HAP-1 (cell line): ENCODE results near the gene TMEM106C.

ENCODE experiments used
- DNase-seq, 2 experiments: peaks; one replicate each; pipeline ENCODE4 v3.0.0-alpha.2; 2016 to 2020; ENCODE audit warnings: low spot score in 2 of 2
- H3K27me3 ChIP-seq: fragments of 250-450 bp; sonication (Bioruptor Pico); 2 replicates; pipeline ENCODE4 v1.5.1; 2020; ENCODE audit warnings: low read depth, mild to moderate bottlenecking, moderate library complexity
- H3K36me3 ChIP-seq: fragments of 250-450 bp; sonication (Bioruptor Pico); replicated peaks from 2 replicates; pipeline ENCODE4 v1.5.1; 2020; ENCODE audit warnings: mild to moderate bottlenecking
- H3K4me1 ChIP-seq: fragments of 250-450 bp; sonication (Bioruptor Pico); 2 replicates; pipeline ENCODE4 v1.5.1; 2020; ENCODE audit warnings: mild to moderate bottlenecking
- H3K4me3 ChIP-seq: fragments of 250-450 bp; sonication (Bioruptor Pico); 2 replicates; pipeline ENCODE4 v1.5.1; 2020; ENCODE audit warnings: mild to moderate bottlenecking, moderate library complexity
- H3K9me3 ChIP-seq: fragments of 250-450 bp; sonication (Bioruptor Pico); 2 replicates; pipeline ENCODE4 v1.5.1; 2020; ENCODE audit warnings: mild to moderate bottlenecking, moderate library complexity
- in situ Hi-C: fragments of 300-500 bp; cut with MboI; formaldehyde crosslinking; loops from 3 replicates; pipeline ENCODE4 v1.14.3; 2020; ENCODE audit warnings: low sequenced_read_pairs, inconsistent platforms, mixed read lengths

Gene TMEM106C

GRCh38 chr12:47963340-47964040 is at the start of gene TMEM106C:
TSS of gene TMEM106C (plus strand) at chr12:47963596. CDS start at chr12:47964237, 641 bp downstream.
- DNase-seq: peak; percentile 89 to 95
- Histone ChIP-seq H3K9me3 (no peaks in the 10 kb centered on the region; the same call in 1 of the 2 replicates), H3K27me3 (no peaks in the 10 kb centered on the region), H3K4me3 (peak within 1 kb of the TSS; percentile 76), H3K4me1 (peaks cover 10% of the 10 kb centered on the region), H3K36me3 (peaks cover 37% of the 10 kb centered on the region)
- in situ Hi-C loops: no loop called here

- H3K27me3 ChIP-seq: peaks cover 20% of the 10 kb centered on the region
- H3K4me1 ChIP-seq: no peaks in the 10 kb centered on the region
- H3K4me3 ChIP-seq: no peak overlapping the region
- in situ Hi-C loops: no loop called here
- DNase-seq: no peak
- no peaks in the 10 kb centered on the region for H3K36me3 ChIP-seq
- H3K9me3 ChIP-seq: no peaks in the 10 kb centered on the region
These were observed 42.5 kb upstream of the TMEM106C start for GRCh38 chr12:47920913-47921312.

- H3K4me3 ChIP-seq: no peak overlapping the region
- H3K27me3 ChIP-seq: peaks cover 17% of the 10 kb centered on the region
- no peaks in the 10 kb centered on the region for H3K9me3 ChIP-seq
- in situ Hi-C loops: no loop called here
- no peaks in the 10 kb centered on the region for H3K36me3 ChIP-seq
- H3K4me1 ChIP-seq: no peaks in the 10 kb centered on the region
- no peak for DNase-seq
These were observed 41.5 kb upstream of the TMEM106C start for GRCh38 chr12:47921907-47922306.

- Histone ChIP-seq H3K36me3 (no peaks in the 10 kb centered on the region), H3K27me3 (peaks cover 34% of the 10 kb centered on the region)
- in situ Hi-C loops: no loop called here
These were observed 36.0 kb upstream of the TMEM106C start for GRCh38 chr12:47927346-47927745.

GRCh38 chr12:47930634-47931033 is 32.8 kb upstream of the TMEM106C start:
- no peaks in the 10 kb centered on the region for H3K9me3 ChIP-seq
- DNase-seq: no peak
- H3K4me1 ChIP-seq: no peaks in the 10 kb centered on the region
- in situ Hi-C loops: no loop called here
- H3K36me3 ChIP-seq: no peaks in the 10 kb centered on the region
- H3K27me3 ChIP-seq: peaks cover 24% of the 10 kb centered on the region
- no peak overlapping the region for H3K4me3 ChIP-seq

More at GRCh38 chr12:47927346-47927745, 36.0 kb upstream of the TMEM106C start:
- Histone ChIP-seq H3K4me1 (no peaks in the 10 kb centered on the region), H3K9me3 (no peaks in the 10 kb centered on the region), H3K4me3 (no peak overlapping the region)
- DNase-seq: no peak

GRCh38 chr12:47931187-47931586 is 32.2 kb upstream of the TMEM106C start:
- Histone ChIP-seq H3K4me3 (no peak overlapping the region), H3K27me3 (peaks cover 24% of the 10 kb centered on the region), H3K4me1 (no peaks in the 10 kb centered on the region), H3K36me3 (no peaks in the 10 kb centered on the region), H3K9me3 (no peaks in the 10 kb centered on the region)
- no peak for DNase-seq
- in situ Hi-C loops: no loop called here

GRCh38 chr12:47935184-47935583 is 28.2 kb upstream of the TMEM106C start:
- H3K9me3 ChIP-seq: no peaks in the 10 kb centered on the region
- DNase-seq: no peak
- no peaks in the 10 kb centered on the region for H3K4me1 ChIP-seq
- H3K4me3 ChIP-seq: no peak overlapping the region
- in situ Hi-C loops: no loop called here
- no peaks in the 10 kb centered on the region for H3K36me3 ChIP-seq
- peaks cover 6% of the 10 kb centered on the region for H3K27me3 ChIP-seq

- no peaks in the 10 kb centered on the region for H3K4me1 ChIP-seq
- no peak overlapping the region for H3K4me3 ChIP-seq
- H3K9me3 ChIP-seq: no peaks in the 10 kb centered on the region
- in situ Hi-C loops: no loop called here
- DNase-seq: no peak
- H3K36me3 ChIP-seq: no peaks in the 10 kb centered on the region
- H3K27me3 ChIP-seq: no peaks in the 10 kb centered on the region
These were observed 25.3 kb upstream of the TMEM106C start for GRCh38 chr12:47938093-47938492.

GRCh38 chr12:47938594-47938993 is 24.8 kb upstream of the TMEM106C start:
- no peak for DNase-seq
- H3K27me3 ChIP-seq: no peaks in the 10 kb centered on the region
- in situ Hi-C loops: no loop called here
- H3K4me3 ChIP-seq: no peak overlapping the region
- H3K36me3 ChIP-seq: no peaks in the 10 kb centered on the region
- no peaks in the 10 kb centered on the region for H3K9me3 ChIP-seq
- no peaks in the 10 kb centered on the region for H3K4me1 ChIP-seq

- in situ Hi-C loops: no loop called here
- Histone ChIP-seq H3K4me3 (no peak overlapping the region), H3K36me3 (no peaks in the 10 kb centered on the region), H3K9me3 (no peaks in the 10 kb centered on the region), H3K4me1 (no peaks in the 10 kb centered on the region), H3K27me3 (no peaks in the 10 kb centered on the region)
- no peak for DNase-seq
These were observed 24.3 kb upstream of the TMEM106C start for GRCh38 chr12:47939009-47939601.

- no peak overlapping the region for H3K4me3 ChIP-seq
- no peaks in the 10 kb centered on the region for H3K36me3 ChIP-seq
- H3K4me1 ChIP-seq: no peaks in the 10 kb centered on the region
- no peak for DNase-seq
- H3K9me3 ChIP-seq: no peaks in the 10 kb centered on the region
- in situ Hi-C loops: no loop called here
- no peaks in the 10 kb centered on the region for H3K27me3 ChIP-seq
These were observed 22.5 kb upstream of the TMEM106C start for GRCh38 chr12:47940773-47941474.

- Histone ChIP-seq H3K36me3 (no peaks in the 10 kb centered on the region), H3K4me1 (no peaks in the 10 kb centered on the region), H3K27me3 (no peaks in the 10 kb centered on the region), H3K9me3 (no peaks in the 10 kb centered on the region), H3K4me3 (no peak overlapping the region)
- no peak for DNase-seq
- in situ Hi-C loops: no loop called here
These were observed 22.0 kb upstream of the TMEM106C start for GRCh38 chr12:47941475-47941780.

GRCh38 chr12:47941871-47942613 is 21.4 kb upstream of the TMEM106C start:
- peak in 1 of 2 experiments; percentile 78 for DNase-seq
- in situ Hi-C loops: no loop called here
- H3K9me3 ChIP-seq: no peaks in the 10 kb centered on the region
- no peaks in the 10 kb centered on the region for H3K36me3 ChIP-seq
- H3K27me3 ChIP-seq: no peaks in the 10 kb centered on the region
- H3K4me3 ChIP-seq: no peak overlapping the region
- no peaks in the 10 kb centered on the region for H3K4me1 ChIP-seq
